GM19023 (cell line): ENCODE data around the gene MAFB.

Experiments used
- ATAC-seq: cut with Tn5 transposase; IDR thresholded peaks from one replicate; pipeline ENCODE4 v1.9.1; 2021; ENCODE audit warnings: mild to moderate bottlenecking, moderate library complexity; ENCODE audit not compliant: unreplicated experiment

MAFB gene

DNA sequence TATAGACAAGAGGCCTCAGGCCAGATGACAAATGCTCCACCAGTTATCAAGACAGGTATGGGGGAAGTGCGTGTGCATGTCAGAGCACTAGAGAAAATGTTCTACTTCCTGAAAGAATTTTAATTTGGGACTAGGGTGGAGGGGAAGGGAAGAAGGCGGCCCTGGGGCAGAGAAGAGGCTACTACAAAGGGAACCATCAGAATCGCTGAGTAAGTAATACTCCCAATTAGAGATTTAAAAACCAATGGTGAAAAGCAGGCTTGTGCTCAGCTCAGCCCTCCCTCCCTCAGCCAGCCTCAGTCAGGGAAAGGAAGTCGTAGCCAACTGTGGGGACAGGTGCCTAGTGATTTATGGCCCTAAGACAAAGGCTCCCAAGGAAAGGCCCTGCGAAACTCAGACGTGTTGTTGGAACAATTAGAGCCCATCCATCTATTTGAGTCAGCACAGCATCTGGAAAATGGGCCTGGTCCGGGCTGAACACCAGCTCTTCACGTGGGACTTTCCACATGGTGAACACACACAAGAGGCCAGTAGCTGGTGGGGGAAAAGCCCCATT, 15.0 kb upstream of the MAFB start:
- ATAC-seq = no peak

DNA sequence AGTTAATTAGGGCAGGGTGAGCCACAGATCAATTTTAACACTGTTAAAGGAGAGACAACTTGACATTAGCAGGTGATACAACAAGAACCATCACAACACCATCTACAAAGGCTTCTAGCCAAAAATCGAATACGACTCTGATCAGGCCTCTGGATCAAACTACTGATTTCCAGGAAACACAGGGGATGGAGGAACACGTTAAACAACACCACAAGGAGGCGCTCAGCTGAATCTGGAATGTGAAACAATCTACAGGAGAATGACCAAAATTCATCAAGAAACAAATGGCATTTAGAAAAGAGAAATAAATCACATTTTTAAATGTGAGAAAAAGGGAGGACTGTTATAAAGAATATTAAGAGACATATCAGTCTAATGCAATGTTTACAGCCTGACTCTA, 13.5 kb upstream of the MAFB start:
- no peak for ATAC-seq

DNA sequence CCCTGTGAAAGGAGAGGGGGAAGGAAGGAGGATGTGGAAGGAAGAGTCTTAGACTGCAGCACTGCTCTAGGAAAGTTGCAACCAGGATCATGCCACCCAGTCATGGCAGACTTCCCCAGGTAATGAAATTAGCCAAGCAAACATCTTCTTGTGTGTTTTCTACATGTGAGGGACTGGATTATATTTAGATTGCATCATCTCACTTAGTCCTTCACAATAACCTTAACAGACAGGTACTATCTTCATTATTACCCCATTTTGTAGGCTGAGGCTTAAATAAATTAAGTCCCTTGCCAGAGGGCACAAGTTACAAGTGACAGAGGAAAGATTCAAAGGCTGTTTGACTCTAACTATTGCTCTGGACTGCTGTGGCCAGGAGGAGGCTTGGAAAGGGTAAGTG, 9.7 kb upstream of the MAFB start:
- ATAC-seq = no peak

DNA sequence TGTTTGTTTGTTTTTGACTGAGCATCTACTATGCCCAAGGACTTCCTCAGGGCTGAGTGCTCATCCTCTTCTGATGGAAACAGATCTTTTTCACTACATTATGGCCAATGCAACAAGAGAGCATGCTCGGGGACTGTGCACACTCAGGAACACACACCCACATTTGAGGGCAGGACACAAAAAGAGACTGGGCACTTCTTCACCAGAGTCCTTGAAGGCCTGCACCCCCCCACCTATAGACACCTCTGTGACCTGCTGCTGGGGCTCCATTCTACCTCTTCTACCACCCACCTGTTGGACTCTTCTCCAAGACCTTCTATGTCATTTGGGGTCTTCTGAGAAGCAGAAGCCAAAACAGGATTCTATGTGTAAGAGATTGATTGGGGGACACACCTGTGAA, 9.2 kb upstream of the MAFB start:
- ATAC-seq = no peak

DNA sequence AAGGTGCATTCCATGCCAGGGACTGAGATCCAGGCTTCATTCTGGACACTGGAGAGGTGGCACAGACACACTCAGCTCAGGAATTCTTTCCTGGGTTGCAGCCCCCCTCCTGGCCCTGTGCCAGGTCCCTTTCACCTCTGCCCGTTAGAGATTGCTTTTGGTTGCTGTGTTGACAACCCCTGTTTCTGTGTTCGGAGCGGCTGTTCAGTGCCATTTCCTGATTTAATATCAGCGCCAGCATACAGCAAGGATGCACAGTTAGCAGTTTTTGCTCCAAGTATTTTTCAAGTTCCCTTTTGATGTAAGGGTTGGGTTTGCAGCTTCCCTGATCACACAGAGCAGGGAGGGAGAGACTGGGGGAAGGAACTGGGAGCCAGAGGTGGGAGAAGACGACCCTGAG, 8.5 kb upstream of the MAFB start:
- ATAC-seq = no peak

DNA sequence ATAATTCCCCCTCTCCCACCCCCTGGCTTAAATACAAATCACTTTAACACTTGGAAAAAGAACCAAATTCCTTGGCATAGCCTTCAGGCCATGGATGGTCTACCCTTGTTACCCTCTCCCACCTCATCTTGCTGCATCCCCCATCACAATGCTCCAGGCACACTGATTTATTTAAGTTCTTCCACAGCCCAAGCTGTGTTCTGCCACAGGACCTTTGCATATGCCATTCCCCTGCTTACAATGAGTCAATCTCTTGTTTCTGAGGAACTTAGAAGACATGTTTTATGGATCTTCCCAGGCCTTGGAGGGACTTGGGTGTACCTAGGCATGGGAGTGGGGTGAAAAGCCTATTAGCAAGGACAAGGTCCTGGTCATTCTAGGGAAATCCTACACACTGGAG, 6.2 kb upstream of the MAFB start:
- no peak for ATAC-seq

DNA sequence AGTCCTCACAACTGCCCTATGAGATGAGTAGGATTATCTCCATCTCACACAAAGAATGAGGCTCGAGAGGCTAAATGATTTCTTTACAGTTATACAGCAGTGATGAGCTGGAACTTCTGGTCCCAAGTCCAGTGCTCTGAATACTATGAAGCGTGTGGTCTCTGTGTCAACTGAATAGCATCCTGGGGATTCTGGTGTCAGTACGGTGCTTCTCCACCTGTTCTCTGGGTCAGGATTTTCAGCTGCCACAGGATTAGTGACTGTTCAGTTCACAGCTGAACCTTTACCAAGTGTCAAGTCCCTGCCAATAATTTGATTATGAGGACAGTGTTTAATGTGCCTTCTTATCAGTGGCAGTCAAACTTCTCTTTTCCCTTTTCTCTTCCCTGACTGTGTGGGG, 5.2 kb upstream of the MAFB start:
- no peak for ATAC-seq

DNA sequence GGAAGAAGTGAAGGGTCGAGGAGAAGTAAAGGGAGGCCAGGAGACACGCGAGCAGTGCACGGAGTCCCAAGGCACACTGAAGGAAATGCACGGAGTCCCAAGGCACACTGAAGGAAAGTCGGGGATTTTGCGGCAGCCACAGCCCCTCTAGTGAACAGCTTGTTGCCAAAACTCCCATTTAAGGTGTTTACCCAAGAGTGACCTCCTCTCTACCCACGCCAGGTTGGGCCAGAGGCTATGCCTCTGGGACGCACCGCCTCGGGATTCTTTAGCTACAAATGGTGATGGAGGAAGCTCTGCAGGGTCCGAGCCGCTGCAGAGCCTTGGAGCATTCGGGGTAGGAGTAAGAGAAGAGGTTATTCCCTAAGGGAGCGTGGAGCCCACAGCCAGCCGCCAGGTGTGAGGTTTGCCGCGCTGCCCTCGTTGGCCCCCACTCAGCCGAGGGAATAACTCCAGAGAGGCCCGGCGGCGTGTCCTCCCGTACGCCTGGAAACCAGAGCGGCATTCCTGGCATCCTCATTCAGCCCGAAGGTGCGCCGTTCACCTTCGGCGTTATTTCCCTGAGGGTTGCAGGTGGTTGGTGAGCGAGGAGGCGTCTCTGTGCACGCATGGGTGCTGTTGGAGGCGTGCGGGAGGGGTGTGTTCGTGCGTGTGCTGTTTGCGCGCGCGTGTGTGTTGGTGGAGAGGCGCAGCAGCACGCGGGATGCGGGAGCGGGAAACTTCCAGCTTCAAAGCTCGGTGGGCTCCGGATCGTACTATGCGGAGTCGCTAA, 3.4 kb upstream of the MAFB start:
- no peak for ATAC-seq

DNA sequence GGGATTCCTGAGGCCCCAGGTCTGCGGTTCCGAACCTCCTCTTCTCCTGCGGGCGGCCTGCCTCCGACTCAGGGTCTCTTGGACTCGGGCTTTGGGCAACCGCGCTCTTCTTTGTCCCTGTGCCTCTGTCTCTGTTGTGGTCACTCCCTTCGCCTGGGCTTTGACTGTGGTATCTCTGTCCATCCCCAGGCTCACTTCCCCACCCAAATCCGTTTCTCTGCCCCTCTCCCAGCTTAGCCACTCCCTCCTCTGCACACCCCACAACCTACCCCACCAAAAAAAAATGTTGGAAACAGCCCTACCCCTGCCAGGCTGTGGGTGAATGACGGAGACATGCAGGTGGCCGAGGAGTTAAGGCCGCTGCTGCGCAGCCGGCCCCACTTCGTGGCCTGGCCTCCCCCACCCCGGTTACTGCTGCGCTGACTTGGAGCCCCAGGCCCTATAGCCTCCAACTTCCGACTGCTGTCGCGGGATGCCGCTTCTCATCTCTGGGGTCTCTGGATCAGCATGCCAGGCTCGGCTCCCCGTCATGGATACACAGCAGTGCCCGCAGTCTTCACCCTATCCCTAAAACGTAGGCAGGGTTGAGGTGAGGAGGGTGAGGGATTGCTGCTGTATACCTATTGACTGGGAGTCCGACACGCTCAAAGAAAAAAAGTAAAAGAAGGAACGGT, 2.7 kb upstream of the MAFB start:
- ATAC-seq = no peak

DNA sequence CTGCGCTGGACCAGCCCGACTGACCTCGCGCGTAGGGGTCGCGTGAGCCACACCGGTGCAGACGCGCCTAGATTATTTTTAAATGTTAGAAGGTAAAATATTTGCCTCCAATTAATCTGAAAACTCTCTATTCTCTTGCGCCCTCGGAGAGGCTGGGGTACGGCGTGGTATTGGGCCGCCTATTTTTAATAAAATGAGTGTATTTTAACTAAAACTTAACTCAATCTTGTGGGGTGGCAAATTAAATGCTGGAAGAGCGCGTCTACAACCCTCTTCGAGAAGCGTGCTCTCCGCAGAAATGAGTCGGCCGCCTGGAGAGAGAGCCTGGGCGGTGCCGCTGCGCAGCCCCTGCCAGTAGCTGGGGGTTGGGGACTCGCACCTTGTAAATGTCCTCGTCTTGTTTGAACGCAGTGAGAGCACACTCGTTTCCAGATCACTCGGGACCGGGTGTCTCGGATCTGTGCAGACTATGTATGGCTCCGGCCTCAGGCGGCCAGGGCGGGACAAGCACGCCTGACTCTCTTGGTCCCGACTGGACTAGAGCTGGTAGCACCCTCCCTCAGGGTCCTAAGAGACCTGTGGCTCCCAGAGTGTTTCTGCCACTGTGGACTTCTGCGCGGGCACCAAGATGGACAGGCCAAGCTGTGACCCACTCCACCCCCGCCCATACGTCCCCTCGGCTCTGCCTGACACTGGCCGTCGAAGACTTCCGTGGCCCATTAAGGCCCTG, 2.0 kb upstream of the MAFB start:
- ATAC-seq = no peak

DNA sequence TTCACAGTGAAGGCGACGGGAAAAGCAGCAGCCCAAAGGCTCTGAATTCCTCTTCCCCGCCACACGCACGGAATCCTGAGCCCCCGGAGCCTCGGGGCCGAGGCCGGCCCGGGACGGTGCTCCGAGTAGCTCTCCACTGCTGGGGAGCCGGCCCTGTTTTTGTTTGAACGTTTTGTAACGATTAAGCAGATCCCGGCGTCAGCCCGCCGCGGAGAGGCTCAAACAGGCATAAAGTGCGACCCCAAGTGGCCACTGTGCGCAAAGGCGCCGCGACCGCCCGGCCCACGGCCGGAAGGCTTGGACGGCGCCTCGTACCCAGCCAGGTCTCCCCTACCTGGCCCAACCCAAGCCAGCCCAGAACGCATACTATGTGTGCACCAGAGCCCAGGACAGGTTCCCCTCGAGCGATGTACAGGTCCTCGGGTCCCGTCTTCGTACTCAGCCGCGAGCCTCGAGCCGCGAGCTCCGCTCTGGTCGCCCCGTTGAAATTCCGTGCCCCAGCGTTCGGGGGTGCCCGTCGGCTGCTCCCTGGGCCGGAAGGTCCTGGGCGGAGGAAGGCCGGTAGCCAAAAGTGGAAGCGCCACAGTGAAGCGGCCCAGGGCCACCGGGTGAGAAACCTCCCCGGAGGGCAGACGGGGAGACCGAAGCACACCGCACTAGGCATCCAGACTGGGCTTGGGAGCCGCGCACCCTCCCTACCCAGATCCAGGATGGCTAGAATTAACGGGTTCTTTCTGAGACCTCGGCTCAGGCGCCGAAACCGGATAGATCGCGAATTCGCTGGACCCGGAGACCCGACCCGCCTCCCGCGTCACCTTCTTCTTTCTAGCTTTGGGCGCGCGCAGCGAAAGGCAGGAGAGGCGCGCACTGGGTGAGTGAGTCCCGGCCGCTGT, 1.2 kb upstream of the MAFB start:
- ATAC-seq = no peak

DNA sequence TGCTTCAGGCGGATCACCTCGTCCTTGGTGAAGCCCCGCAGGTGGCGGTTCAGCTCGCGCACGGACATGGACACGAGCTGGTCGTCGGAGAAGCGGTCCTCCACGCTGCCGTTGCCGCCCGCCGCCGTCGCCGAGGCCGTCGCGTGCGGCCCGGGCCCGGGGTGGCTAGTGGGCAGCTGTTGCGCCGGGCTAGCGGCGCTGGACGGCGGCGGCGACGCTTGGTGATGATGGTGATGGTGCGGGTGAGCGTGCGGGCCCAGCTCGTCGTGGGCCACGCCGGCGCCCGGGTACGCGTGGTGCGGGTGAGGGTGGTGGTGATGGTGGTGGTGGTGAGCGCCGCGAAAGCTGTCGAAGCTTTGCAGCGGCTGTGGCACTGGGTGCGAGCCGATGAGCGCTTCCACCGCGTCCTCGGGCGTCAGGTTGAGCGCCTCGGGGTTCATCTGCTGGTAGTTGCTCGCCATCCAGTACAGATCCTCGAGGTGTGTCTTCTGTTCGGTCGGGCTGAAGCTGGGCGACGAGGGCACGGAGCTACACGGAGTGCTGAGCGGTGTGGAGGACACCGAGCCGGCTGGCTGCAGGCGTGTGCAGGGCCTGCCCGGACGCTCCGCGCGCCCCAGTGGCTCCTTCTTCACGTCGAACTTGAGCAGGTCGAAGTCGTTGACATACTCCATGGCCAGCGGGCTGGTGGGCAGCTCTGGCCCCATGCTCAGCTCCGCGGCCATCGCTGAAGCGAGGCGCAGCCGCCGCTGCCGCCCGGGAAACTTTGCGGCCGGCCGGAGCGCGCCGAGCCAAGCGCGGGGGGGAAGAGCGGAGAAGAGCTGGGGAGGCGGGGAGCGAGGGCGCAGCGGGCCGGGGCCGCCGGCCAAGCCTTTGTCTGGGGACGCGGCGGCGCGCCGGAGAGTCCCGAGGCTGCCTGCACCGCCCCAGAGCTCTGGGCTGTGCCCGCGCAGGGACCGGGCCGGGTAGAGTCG, 622 bp downstream of the MAFB start:
- no peak for ATAC-seq

DNA sequence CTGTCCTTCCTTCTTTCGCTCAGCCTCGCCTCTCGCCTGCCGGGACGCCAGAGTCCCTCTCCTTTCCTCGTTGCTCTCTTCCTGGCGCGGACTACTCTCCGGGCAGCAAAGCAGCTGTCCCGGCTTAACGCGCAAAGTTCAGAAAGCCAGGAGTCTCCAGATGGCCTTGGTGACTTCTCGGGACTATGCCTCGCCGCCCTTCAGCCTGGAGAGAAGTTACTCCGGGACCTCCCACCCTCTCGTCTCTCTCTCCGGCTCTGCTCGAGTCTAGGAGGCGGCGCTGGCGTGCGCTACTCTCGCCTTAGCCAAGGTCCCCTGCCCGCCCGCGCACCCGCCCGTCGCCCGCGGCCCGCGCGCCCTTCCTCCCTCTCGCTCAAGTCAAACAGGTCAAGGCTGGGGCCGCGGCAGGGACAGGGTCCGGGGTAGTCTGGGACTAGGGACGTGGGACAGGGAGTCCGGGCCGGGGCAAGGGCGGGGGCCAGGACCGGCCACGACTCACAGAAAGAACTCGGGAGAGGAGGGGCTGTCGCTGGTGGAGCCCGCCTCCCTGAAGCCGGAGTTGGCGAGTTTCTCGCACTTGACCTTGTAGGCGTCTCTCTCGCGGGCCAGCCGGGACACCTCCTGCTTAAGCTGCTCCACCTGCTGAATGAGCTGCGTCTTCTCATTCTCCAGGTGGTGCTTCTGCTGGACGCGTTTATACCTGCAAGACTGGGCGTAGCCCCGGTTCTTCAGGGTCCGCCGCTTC, 1.5 kb downstream of the MAFB start:
- ATAC-seq = no peak

DNA sequence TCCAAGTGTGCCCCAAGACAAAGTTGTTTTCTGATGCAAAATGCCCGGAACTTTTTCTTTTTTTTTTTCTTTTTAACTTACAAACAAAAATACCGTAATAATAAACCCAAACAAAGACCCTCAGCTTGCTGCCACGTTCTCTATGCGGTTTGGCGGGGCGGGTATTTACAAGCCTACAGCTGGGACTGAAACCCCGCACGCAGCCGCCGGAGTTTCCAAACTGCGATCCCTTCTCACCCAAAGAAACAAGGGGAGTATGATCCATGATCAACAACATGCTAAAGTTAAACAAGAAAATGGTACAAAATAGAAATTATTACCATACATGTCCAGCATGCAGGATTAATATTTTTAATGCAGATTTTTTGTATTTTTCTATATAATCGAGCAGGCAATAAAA, 2.1 kb downstream of the MAFB start:
- ATAC-seq = no peak

DNA sequence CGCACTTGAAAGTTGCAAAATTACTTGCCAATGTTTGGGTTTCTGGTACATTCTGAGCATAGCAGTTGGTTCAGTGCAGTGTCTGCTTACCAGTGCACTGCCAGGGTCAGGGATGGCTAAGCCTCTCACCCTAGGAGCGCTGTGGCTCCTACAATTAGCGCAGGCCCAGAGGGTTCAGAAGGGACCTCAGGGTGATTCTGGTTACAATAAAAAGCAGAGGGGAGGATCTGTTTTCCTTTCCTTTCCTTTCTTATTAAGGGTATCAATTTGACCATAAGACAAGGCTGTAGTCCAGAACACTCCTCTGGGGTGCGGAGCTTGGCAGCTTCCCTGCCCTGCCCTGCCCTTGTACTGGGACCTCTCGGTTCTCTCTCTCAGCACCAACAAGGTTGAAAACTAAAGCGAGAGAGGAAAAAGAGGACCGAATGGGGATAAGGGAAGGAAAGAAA, 2.6 kb downstream of the MAFB start:
- ATAC-seq = no peak

DNA sequence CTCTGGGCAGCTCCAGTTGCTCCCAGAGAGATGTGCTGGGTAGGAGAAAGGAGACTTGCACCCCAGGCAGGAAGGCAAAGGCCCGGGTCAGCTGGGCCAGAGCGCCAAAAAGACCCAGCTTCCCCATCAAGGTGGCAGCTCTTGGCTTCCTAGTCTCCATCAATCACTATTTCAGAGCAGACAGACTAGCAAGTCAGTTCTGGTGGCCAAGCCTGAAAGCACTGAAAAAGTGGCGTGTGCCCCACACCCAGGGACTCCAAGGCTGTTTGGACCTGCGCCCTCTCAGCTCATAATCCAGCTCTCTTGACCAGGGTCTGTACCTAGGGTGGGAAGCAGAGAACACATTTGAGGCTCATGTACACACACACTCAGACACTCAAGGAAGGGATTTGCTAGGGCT, 3.7 kb downstream of the MAFB start:
- no peak for ATAC-seq

DNA sequence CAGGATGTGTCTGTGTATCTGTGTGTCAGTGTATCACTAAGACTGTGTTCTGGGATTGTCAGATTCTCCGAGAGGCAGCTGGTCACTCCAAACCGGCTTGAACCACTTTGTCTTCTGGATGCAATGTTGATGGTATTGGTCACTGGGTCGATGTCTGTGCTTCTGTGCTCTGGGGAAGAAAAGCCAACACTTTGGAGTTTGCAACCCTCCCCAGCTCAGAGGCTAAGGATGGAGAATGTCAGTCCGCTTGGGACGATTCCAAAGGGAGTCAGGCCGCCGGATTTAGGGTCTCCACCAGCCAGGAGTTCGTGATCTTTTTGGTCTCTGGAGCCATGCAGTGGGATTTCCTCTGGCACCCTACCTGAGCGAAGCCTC, 5.2 kb downstream of the MAFB start:
- ATAC-seq = no peak

DNA sequence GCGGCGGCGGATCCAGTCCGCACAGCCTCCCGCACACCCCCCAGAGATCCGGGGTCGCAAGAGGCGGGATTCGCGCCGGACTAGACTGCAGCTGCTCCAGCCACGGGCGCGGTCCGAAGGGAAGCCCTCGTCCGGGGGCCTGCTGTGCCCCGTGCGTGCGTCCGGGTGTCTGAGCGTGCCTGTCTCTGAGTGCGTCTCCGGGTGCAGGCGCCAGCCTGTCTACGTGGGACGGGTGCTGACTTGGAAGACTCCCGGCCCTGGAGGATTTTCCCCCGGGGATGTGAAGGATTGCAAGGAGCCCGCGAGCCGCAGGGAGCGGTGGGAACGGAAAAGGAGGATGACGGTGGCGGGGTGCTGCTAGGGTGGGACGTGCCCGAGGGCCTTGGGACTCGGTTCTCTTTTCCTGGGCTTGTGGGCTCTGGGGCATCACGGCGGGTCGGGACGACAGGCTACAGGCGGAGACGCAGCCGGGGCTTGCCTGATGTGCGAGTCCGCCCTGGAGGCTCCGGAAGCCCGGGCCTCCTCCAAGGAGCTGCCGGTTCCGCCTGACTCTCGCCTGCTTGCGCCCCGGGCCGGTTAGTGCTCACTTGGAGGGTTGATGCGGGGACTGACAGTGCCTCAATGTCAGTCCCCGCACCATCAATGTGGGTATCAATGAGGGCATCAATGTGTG, 5.7 kb downstream of the MAFB start:
- no peak for ATAC-seq
